Measurements from ENCODE around the gene NRXN3. TPM values are rescaled to one million over a fixed set of nuclear protein-coding genes. Genes with fewer than 3 reads are reported as not detected.

NRXN3 gene
- total RNA-seq, 3 donors from 2014 or later: 2.1 to 27.3 (median 2.6) TPM

GRCh38 chr14:78835909-78836308 lies 665.7 kb downstream of the NRXN3 start:
- intact Hi-C loops (cut with DNase I, micrococcal nuclease): loop anchor here in 1 of 2 donors (5.0 kb wide), 1 partner anchor 764 kb away; no protein-coding TSS in a partner anchor
- Histone ChIP-seq H3K4me3 (no peak overlapping the region), H3K9me3 (no peaks in the 10 kb centered on the region), H3K4me1 (ENCODE audit: low read depth) (no peaks in the 10 kb centered on the region), H3K36me3 (ENCODE audit: low read depth) (no peaks in the 10 kb centered on the region)
- no peak for DNase-seq
- TF ChIP-seq CTCF (IDR thresholded peaks at IDR 0.05): no peak
- no peak for ATAC-seq

GRCh38 chr14:78836777-78837176 lies 666.6 kb downstream of the NRXN3 start:
- TF ChIP-seq CTCF (IDR thresholded peaks at IDR 0.05): peak; percentile 28
- no peak overlapping the region for H3K4me3 ChIP-seq
- ATAC-seq (peak; percentile 71), DNase-seq (peak in 1 of 3 donors; percentile 75)
- H3K4me1 ChIP-seq (ENCODE audit: low read depth): no peaks in the 10 kb centered on the region
- intact Hi-C loops (cut with DNase I, micrococcal nuclease): loop anchor here in 1 of 2 donors (5.0 kb wide), 1 partner anchor 764 kb away; no protein-coding TSS in a partner anchor
- no peaks in the 10 kb centered on the region for H3K9me3 ChIP-seq
- no peaks in the 10 kb centered on the region for H3K36me3 ChIP-seq (ENCODE audit: low read depth)

GRCh38 chr14:78838959-78839358 lies 668.8 kb downstream of the NRXN3 start:
- no peak for ATAC-seq

GRCh38 chr14:78840898-78841297 lies 670.7 kb downstream of the NRXN3 start:
- Histone ChIP-seq H3K4me3 (no peak overlapping the region), H3K9me3 (no peaks in the 10 kb centered on the region), H3K36me3 (ENCODE audit: low read depth) (no peaks in the 10 kb centered on the region), H3K4me1 (ENCODE audit: low read depth) (no peaks in the 10 kb centered on the region)
- TF ChIP-seq CTCF (IDR thresholded peaks at IDR 0.05): no peak
- intact Hi-C loops (cut with DNase I, micrococcal nuclease): no loop called here
- ATAC-seq (no peak), DNase-seq (no peak)

More at GRCh38 chr14:78838959-78839358, 668.8 kb downstream of the NRXN3 start:
- Histone ChIP-seq H3K36me3 (ENCODE audit: low read depth) (no peaks in the 10 kb centered on the region), H3K4me1 (ENCODE audit: low read depth) (no peaks in the 10 kb centered on the region), H3K4me3 (no peak overlapping the region), H3K9me3 (no peaks in the 10 kb centered on the region)
- no peak for DNase-seq
- no peak for TF ChIP-seq CTCF (IDR thresholded peaks at IDR 0.05)
- intact Hi-C loops (cut with DNase I, micrococcal nuclease): loop anchor here in 1 of 2 donors (5.0 kb wide), 1 partner anchor 767 kb away; no protein-coding TSS in a partner anchor

- H3K36me3 ChIP-seq (ENCODE audit: low read depth): no peaks in the 10 kb centered on the region
- TF ChIP-seq CTCF (IDR thresholded peaks at IDR 0.05): no peak
- no peak overlapping the region for H3K4me3 ChIP-seq
- intact Hi-C loops (cut with DNase I, micrococcal nuclease): no loop called here
- H3K4me1 ChIP-seq (ENCODE audit: low read depth): no peaks in the 10 kb centered on the region
- no peak for DNase-seq
- ATAC-seq: no peak
- no peaks in the 10 kb centered on the region for H3K9me3 ChIP-seq
Measured at GRCh38 chr14:78847801-78848200, 677.6 kb downstream of the NRXN3 start.
